GM19240 (cell line): ENCODE results near the gene CNTLN.
"Not testable (repeated sequence)": the region's sequence is repeated elsewhere in the genome, so short reads cannot be mapped to it uniquely, and the experiment has no call there.

Source experiments
- DNase-seq: peaks from one replicate; pipeline ENCODE4 v3.0.0; 2011; ENCODE audit warnings: low spot score; ENCODE audit not compliant: insufficient read length

CNTLN gene

GRCh38 chr9:17402309-17402708, 267.5 kb downstream of the CNTLN start:
- no peak for DNase-seq

GRCh38 chr9:17403539-17403938, 268.7 kb downstream of the CNTLN start:
- DNase-seq = no peak

- DNase-seq = no peak
Observed at GRCh38 chr9:17414986-17415385, 280.1 kb downstream of the CNTLN start.

- DNase-seq = no peak
Observed at GRCh38 chr9:17422994-17423680, 288.3 kb downstream of the CNTLN start.

- no peak for DNase-seq
Observed at GRCh38 chr9:17423681-17424011, 288.8 kb downstream of the CNTLN start.

GRCh38 chr9:17425384-17425783, 290.5 kb downstream of the CNTLN start:
- no peak for DNase-seq

GRCh38 chr9:17433526-17433925, 298.7 kb downstream of the CNTLN start:
- DNase-seq = no peak

GRCh38 chr9:17436854-17437253, 302.0 kb downstream of the CNTLN start:
- DNase-seq = no peak

GRCh38 chr9:17437813-17438212, 303.0 kb downstream of the CNTLN start:
- DNase-seq = no peak

GRCh38 chr9:17445126-17445525, 310.3 kb downstream of the CNTLN start:
- DNase-seq = not testable (repeated sequence)

GRCh38 chr9:17453751-17454150, 318.9 kb downstream of the CNTLN start:
- DNase-seq = no peak

- peak; percentile 4 for DNase-seq
Observed at GRCh38 chr9:17462869-17463464, 328.1 kb downstream of the CNTLN start.

GRCh38 chr9:17470036-17470813, 335.4 kb downstream of the CNTLN start:
- no peak for DNase-seq

- no peak for DNase-seq
Observed at GRCh38 chr9:17472126-17472525, 337.3 kb downstream of the CNTLN start.

- DNase-seq = no peak
Observed at GRCh38 chr9:17476401-17476800, 341.6 kb downstream of the CNTLN start.

GRCh38 chr9:17477816-17478215, 343.0 kb downstream of the CNTLN start:
- no peak for DNase-seq

GRCh38 chr9:17480966-17481365, 346.1 kb downstream of the CNTLN start:
- DNase-seq = no peak

GRCh38 chr9:17481565-17481964, 346.7 kb downstream of the CNTLN start:
- DNase-seq = no peak

GRCh38 chr9:17484906-17485305, 350.1 kb downstream of the CNTLN start:
- no peak for DNase-seq

- DNase-seq = no peak
Observed at GRCh38 chr9:17486396-17486795, 351.6 kb downstream of the CNTLN start.

- DNase-seq = no peak
Observed at GRCh38 chr9:17487467-17487866, 352.6 kb downstream of the CNTLN start.

- no peak for DNase-seq
Observed at GRCh38 chr9:17488662-17489061, 353.8 kb downstream of the CNTLN start.

GRCh38 chr9:17490110-17490509, 355.3 kb downstream of the CNTLN start:
- DNase-seq = no peak
